WTC11 (cell line): ENCODE measurements around the gene IGFBP4. TPM values are rescaled to one million over a fixed set of nuclear protein-coding genes. Genes with fewer than 3 reads are reported as not detected.

Source experiments
- CBFB ChIP-seq: sonication (generic); formaldehyde crosslinking; IDR thresholded peaks from 2 replicates; pipeline ENCODE4 v1.8.1; 2022; ENCODE audit warnings: mild to moderate bottlenecking, low read depth, missing genetic modification reagents
- CREB1 ChIP-seq: sonication (generic); formaldehyde crosslinking; IDR thresholded peaks from 2 replicates; pipeline ENCODE4 v1.8.0; 2023; ENCODE audit warnings: mild to moderate bottlenecking, missing genetic modification reagents
- CREM ChIP-seq: sonication (generic); formaldehyde crosslinking; IDR thresholded peaks from 2 replicates; pipeline ENCODE4 v1.8.1; 2022; ENCODE audit warnings: mild to moderate bottlenecking, missing genetic modification reagents, moderate library complexity
- FOXP1 ChIP-seq: sonication (generic); formaldehyde crosslinking; IDR thresholded peaks from 2 replicates; pipeline ENCODE4 v1.8.0; 2022; ENCODE audit warnings: missing genetic modification reagents, mild to moderate bottlenecking, moderate library complexity, borderline replicate concordance
- GRHL2 ChIP-seq: fragments of 250-450 bp; sonication (Bioruptor Pico); IDR thresholded peaks from 2 replicates; pipeline ENCODE4 v1.8.0; 2022; ENCODE audit warnings: mild to moderate bottlenecking, moderate library complexity; ENCODE audit not compliant: insufficient replicate concordance, severe bottlenecking
- JAZF1 ChIP-seq: fragments of 250-450 bp; sonication (Bioruptor Pico); IDR thresholded peaks from 2 replicates; pipeline ENCODE4 v1.9.0; 2021; ENCODE audit warnings: moderate library complexity, mild to moderate bottlenecking, inconsistent platforms
- KAT7 ChIP-seq: sonication (generic); formaldehyde crosslinking; IDR thresholded peaks from 2 replicates; pipeline ENCODE4 v1.8.1; 2023; ENCODE audit warnings: missing genetic modification reagents, mild to moderate bottlenecking, borderline replicate concordance
- MXD4 ChIP-seq: fragments of 250-450 bp; sonication (Bioruptor Pico); IDR thresholded peaks from 2 replicates; pipeline ENCODE4 v1.8.0; 2021; ENCODE audit warnings: mild to moderate bottlenecking, moderate library complexity, borderline replicate concordance
- MYBL2 ChIP-seq: sonication (generic); formaldehyde crosslinking; IDR thresholded peaks from 2 replicates; pipeline ENCODE4 v1.8.1; 2023; ENCODE audit warnings: mild to moderate bottlenecking, moderate library complexity, missing genetic modification reagents
- NFE2L1 ChIP-seq: sonication (generic); formaldehyde crosslinking; IDR thresholded peaks from 2 replicates; pipeline ENCODE4 v1.8.1; 2023; ENCODE audit warnings: missing genetic modification reagents
- NR3C1 ChIP-seq: sonication (generic); formaldehyde crosslinking; conservative IDR thresholded peaks from 2 replicates; pipeline ENCODE4 v1.8.1; 2023; ENCODE audit warnings: low read depth, mild to moderate bottlenecking, missing genetic modification reagents
- SMAD3 ChIP-seq: sonication (generic); formaldehyde crosslinking; IDR thresholded peaks from 2 replicates; pipeline ENCODE4 v1.8.0; 2022; ENCODE audit warnings: missing genetic modification reagents, mild to moderate bottlenecking, borderline replicate concordance
- TEAD4 ChIP-seq: sonication (generic); formaldehyde crosslinking; IDR thresholded peaks from 2 replicates; pipeline ENCODE4 v1.8.0; 2022; ENCODE audit warnings: mild to moderate bottlenecking, missing genetic modification reagents
- ZNF121 ChIP-seq: sonication (generic); formaldehyde crosslinking; IDR thresholded peaks from 2 replicates; pipeline ENCODE4 v1.8.0; 2023; ENCODE audit warnings: missing genetic modification reagents
- ZNF219 ChIP-seq: sonication (generic); formaldehyde crosslinking; IDR thresholded peaks from 2 replicates; pipeline ENCODE4 v1.8.0; 2023; ENCODE audit warnings: missing genetic modification reagents, mild to moderate bottlenecking, borderline replicate concordance
- ZNF232 ChIP-seq: sonication (generic); formaldehyde crosslinking; IDR thresholded peaks from 2 replicates; pipeline ENCODE4 v1.8.0; 2022; ENCODE audit warnings: mild to moderate bottlenecking, missing genetic modification reagents
- ZNF423 ChIP-seq: fragments of 250-450 bp; sonication (Bioruptor Pico); IDR thresholded peaks from 2 replicates; pipeline ENCODE4 v2.1.2; 2022; ENCODE audit warnings: mild to moderate bottlenecking, moderate library complexity
- ZNF671 ChIP-seq: fragments of 250-450 bp; sonication (Bioruptor Pico); IDR thresholded peaks from 2 replicates; pipeline ENCODE4 v1.8.0; 2021; ENCODE audit warnings: mild to moderate bottlenecking
- total RNA-seq: library from RNA; stranded (reverse); gene quantifications from 3 replicates; pipeline ENCODE4 v1.2.3, GENCODE V29; 2021
- TF ChIP-seq, protein P1 (sequence below): sonication (generic); formaldehyde crosslinking; IDR thresholded peaks from 2 replicates; pipeline ENCODE4 v1.8.0; 2022; ENCODE audit warnings: missing genetic modification reagents
- TF ChIP-seq, protein P2 (sequence below): sonication (generic); formaldehyde crosslinking; IDR thresholded peaks from 2 replicates; pipeline ENCODE4 v1.8.1; 2023; ENCODE audit warnings: mild to moderate bottlenecking, moderate library complexity, missing genetic modification reagents
- TF ChIP-seq, protein P3 (sequence below): sonication (generic); formaldehyde crosslinking; IDR thresholded peaks from 2 replicates; pipeline ENCODE4 v1.8.1; 2023; ENCODE audit warnings: mild to moderate bottlenecking, missing genetic modification reagents, moderate library complexity
- TF ChIP-seq, protein P4 (sequence below): sonication (generic); formaldehyde crosslinking; IDR thresholded peaks from 2 replicates; pipeline ENCODE4 v1.8.0; 2022; ENCODE audit warnings: mild to moderate bottlenecking, missing genetic modification reagents
- TF ChIP-seq, protein P5 (sequence below): sonication (generic); formaldehyde crosslinking; IDR thresholded peaks from 2 replicates; pipeline ENCODE4 v1.8.1; 2022; ENCODE audit warnings: mild to moderate bottlenecking, moderate library complexity, missing genetic modification reagents
- TF ChIP-seq, protein P6 (sequence below): fragments of 250-450 bp; sonication (Bioruptor Pico); IDR thresholded peaks from 2 replicates; pipeline ENCODE4 v1.9.0; 2021; ENCODE audit warnings: moderate library complexity, mild to moderate bottlenecking, inconsistent platforms, borderline replicate concordance
- TF ChIP-seq, protein P7 (sequence below): sonication (generic); formaldehyde crosslinking; IDR thresholded peaks from 2 replicates; pipeline ENCODE4 v1.8.1; 2023; ENCODE audit warnings: mild to moderate bottlenecking, missing genetic modification reagents
- TF ChIP-seq, protein P8 (sequence below): sonication (generic); formaldehyde crosslinking; IDR thresholded peaks from 2 replicates; pipeline ENCODE4 v1.8.1; 2022; ENCODE audit warnings: missing genetic modification reagents, borderline replicate concordance

Gene IGFBP4
- total RNA-seq, 1 experiment from 2014 or later = 172 TPM

DNA sequence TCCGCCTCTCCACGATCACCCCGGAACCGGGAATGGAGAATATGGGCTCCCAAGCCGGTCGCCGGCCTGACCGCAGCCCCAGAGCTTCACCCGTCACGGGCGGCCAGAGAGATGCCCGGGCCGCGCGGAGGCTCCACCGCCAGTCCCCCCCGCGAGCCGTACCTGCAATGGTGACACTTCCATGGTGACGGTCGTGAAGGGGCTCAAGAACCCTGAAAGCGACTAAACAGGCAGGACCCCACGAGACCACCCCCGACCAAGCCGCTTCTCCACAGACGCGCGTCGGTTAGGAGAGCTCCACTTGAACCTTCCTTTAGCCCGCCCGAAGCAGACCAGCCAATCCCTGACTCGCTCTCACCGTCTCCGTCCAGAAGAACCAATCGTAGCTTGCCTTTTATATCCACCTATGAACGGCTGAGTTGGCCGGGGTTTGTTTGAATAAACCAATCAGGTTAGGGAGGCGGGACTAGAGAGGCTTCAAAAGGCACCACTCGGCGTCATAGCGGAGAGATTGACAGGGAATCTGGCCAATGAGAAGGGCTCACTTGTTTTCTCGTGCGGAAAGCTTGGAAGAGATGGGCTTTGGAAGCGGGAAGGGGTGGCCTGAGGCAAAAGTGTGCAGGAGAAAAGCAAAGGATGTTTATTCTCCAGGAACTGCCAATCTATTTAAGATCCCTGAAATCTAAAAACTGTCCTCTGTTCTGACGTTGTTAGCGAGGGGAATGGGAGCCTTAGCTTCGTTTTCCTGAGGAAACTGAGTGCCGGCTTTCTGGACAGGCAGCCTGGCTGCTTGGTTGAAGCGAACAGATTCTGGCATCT, 25.4 kb upstream of the IGFBP4 start, which contains the start of gene TOP2A (continued):
- TF ChIP-seq CREB1 (CRISPR knock-in tag) (no peak), MXD4 (CRISPR knock-in tag) (no peak), ZNF671 (no peak), MYBL2 (peak; percentile 99), TEAD4 (no peak), KAT7 (CRISPR knock-in tag) (0 out of 2 replicates have a peak, but pooled peaks have one; percentile 15), JAZF1 (no peak), NFE2L1 (0 out of 2 replicates have a peak, but pooled peaks have one; percentile 16), FOXP1 (peak; percentile 32; the same call in 1 of the 2 replicates), ZNF121 (CRISPR knock-in tag) (no peak), ZNF219 (no peak), ZNF232 (CRISPR knock-in tag) (no peak; the same call in 1 of the 2 replicates), NR3C1 (no peak), ZNF423 (no peak), CBFB (CRISPR knock-in tag) (no peak), SMAD3 (CRISPR knock-in tag) (no peak), CREM (CRISPR knock-in tag) (0 out of 2 replicates have a peak, but pooled peaks have one; percentile 61), GRHL2 (CRISPR knock-in tag) (no peak)
- TF ChIP-seq, protein P1, sequence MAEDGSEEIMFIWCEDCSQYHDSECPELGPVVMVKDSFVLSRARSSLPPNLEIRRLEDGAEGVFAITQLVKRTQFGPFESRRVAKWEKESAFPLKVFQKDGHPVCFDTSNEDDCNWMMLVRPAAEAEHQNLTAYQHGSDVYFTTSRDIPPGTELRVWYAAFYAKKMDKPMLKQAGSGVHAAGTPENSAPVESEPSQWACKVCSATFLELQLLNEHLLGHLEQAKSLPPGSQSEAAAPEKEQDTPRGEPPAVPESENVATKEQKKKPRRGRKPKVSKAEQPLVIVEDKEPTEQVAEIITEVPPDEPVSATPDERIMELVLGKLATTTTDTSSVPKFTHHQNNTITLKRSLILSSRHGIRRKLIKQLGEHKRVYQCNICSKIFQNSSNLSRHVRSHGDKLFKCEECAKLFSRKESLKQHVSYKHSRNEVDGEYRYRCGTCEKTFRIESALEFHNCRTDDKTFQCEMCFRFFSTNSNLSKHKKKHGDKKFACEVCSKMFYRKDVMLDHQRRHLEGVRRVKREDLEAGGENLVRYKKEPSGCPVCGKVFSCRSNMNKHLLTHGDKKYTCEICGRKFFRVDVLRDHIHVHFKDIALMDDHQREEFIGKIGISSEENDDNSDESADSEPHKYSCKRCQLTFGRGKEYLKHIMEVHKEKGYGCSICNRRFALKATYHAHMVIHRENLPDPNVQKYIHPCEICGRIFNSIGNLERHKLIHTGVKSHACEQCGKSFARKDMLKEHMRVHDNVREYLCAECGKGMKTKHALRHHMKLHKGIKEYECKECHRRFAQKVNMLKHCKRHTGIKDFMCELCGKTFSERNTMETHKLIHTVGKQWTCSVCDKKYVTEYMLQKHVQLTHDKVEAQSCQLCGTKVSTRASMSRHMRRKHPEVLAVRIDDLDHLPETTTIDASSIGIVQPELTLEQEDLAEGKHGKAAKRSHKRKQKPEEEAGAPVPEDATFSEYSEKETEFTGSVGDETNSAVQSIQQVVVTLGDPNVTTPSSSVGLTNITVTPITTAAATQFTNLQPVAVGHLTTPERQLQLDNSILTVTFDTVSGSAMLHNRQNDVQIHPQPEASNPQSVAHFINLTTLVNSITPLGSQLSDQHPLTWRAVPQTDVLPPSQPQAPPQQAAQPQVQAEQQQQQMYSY = peak; percentile 94
- TF ChIP-seq, protein P2, sequence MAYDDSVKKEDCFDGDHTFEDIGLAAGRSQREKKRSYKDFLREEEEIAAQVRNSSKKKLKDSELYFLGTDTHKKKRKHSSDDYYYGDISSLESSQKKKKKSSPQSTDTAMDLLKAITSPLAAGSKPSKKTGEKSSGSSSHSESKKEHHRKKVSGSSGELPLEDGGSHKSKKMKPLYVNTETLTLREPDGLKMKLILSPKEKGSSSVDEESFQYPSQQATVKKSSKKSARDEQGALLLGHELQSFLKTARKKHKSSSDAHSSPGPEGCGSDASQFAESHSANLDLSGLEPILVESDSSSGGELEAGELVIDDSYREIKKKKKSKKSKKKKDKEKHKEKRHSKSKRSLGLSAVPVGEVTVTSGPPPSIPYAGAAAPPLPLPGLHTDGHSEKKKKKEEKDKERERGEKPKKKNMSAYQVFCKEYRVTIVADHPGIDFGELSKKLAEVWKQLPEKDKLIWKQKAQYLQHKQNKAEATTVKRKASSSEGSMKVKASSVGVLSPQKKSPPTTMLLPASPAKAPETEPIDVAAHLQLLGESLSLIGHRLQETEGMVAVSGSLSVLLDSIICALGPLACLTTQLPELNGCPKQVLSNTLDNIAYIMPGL = peak; percentile 60; the same call in 1 of the 2 replicates
- TF ChIP-seq, protein P3, sequence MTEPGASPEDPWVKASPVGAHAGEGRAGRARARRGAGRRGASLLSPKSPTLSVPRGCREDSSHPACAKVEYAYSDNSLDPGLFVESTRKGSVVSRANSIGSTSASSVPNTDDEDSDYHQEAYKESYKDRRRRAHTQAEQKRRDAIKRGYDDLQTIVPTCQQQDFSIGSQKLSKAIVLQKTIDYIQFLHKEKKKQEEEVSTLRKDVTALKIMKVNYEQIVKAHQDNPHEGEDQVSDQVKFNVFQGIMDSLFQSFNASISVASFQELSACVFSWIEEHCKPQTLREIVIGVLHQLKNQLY (CRISPR knock-in tag) = no peak
- TF ChIP-seq, protein P4, sequence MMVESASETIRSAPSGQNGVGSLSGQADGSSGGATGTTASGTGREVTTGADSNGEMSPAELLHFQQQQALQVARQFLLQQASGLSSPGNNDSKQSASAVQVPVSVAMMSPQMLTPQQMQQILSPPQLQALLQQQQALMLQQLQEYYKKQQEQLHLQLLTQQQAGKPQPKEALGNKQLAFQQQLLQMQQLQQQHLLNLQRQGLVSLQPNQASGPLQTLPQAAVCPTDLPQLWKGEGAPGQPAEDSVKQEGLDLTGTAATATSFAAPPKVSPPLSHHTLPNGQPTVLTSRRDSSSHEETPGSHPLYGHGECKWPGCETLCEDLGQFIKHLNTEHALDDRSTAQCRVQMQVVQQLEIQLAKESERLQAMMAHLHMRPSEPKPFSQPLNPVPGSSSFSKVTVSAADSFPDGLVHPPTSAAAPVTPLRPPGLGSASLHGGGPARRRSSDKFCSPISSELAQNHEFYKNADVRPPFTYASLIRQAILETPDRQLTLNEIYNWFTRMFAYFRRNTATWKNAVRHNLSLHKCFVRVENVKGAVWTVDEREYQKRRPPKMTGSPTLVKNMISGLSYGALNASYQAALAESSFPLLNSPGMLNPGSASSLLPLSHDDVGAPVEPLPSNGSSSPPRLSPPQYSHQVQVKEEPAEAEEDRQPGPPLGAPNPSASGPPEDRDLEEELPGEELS (CRISPR knock-in tag) = no peak
- TF ChIP-seq, protein P5, sequence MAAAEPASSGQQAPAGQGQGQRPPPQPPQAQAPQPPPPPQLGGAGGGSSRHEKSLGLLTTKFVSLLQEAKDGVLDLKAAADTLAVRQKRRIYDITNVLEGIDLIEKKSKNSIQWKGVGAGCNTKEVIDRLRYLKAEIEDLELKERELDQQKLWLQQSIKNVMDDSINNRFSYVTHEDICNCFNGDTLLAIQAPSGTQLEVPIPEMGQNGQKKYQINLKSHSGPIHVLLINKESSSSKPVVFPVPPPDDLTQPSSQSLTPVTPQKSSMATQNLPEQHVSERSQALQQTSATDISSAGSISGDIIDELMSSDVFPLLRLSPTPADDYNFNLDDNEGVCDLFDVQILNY = peak; percentile 63; the same call in 1 of the 2 replicates
- TF ChIP-seq, protein P6, sequence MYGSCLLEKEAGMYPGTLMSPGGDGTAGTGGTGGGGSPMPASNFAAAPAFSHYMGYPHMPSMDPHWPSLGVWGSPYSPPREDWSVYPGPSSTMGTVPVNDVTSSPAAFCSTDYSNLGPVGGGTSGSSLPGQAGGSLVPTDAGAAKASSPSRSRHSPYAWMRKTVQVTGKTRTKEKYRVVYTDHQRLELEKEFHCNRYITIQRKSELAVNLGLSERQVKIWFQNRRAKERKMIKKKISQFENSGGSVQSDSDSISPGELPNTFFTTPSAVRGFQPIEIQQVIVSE (CRISPR knock-in tag) = no peak
- TF ChIP-seq, protein P7, sequence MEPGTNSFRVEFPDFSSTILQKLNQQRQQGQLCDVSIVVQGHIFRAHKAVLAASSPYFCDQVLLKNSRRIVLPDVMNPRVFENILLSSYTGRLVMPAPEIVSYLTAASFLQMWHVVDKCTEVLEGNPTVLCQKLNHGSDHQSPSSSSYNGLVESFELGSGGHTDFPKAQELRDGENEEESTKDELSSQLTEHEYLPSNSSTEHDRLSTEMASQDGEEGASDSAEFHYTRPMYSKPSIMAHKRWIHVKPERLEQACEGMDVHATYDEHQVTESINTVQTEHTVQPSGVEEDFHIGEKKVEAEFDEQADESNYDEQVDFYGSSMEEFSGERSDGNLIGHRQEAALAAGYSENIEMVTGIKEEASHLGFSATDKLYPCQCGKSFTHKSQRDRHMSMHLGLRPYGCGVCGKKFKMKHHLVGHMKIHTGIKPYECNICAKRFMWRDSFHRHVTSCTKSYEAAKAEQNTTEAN = no peak
- TF ChIP-seq, protein P8, sequence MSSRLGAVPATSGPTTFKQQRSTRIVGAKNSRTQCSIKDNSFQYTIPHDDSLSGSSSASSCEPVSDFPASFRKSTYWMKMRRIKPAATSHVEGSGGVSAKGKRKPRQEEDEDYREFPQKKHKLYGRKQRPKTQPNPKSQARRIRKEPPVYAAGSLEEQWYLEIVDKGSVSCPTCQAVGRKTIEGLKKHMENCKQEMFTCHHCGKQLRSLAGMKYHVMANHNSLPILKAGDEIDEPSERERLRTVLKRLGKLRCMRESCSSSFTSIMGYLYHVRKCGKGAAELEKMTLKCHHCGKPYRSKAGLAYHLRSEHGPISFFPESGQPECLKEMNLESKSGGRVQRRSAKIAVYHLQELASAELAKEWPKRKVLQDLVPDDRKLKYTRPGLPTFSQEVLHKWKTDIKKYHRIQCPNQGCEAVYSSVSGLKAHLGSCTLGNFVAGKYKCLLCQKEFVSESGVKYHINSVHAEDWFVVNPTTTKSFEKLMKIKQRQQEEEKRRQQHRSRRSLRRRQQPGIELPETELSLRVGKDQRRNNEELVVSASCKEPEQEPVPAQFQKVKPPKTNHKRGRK (CRISPR knock-in tag) = no peak
